Cardiac muscle cell (in vitro differentiated cells and primary cell): ENCODE data around the gene DPH1. TPM values are rescaled to one million over a fixed set of nuclear protein-coding genes. Genes with fewer than 3 reads are reported as not detected.
A peak's percentile ranks its signal among the peaks of the same experiment; 100 is the strongest.

ENCODE experiments used
- DNase-seq, 2 donors: peaks; one replicate each; pipeline versions ENCODE4 v3.0.0 to v3.0.0-alpha.2; 2010 to 2017; ENCODE audit warnings: low read depth in 1 of 2, low spot score in 1 of 2
- H3K27ac ChIP-seq: fragments of 200-600 bp; sonication (generic); 2 replicates; pipeline ENCODE4 v1.5.1; 2016
- H3K27me3 ChIP-seq: fragments of 200-600 bp; sonication (generic); 2 replicates; pipeline ENCODE4 v1.6.0; 2016; ENCODE audit warnings: control low read depth
- H3K36me3 ChIP-seq: fragments of 200-600 bp; sonication (generic); 2 replicates; pipeline ENCODE4 v1.5.1; 2016; ENCODE audit warnings: control low read depth
- H3K4me1 ChIP-seq: fragments of 200-600 bp; sonication (generic); 2 replicates; pipeline ENCODE4 v1.8.1; 2017; ENCODE audit warnings: low read depth, mild to moderate bottlenecking, mixed run types
- H3K4me3 ChIP-seq: fragments of 200-600 bp; sonication (generic); 2 replicates; pipeline ENCODE4 v1.5.1; 2016; ENCODE audit warnings: mild to moderate bottlenecking
- H3K9me3 ChIP-seq: fragments of 200-600 bp; sonication (generic); 2 replicates; pipeline ENCODE4 v1.5.1; 2017; ENCODE audit warnings: low read depth, mild to moderate bottlenecking, control low read depth
- polyA plus RNA-seq: library from polyadenylated mRNA; unstranded; fragments of >200 nt; fragmentation: Nextera tagmentation; extraction: Ambion mirVana; gene quantifications from 2 replicates; pipeline ENCODE4 v1.2.1, GENCODE V29; 2016
- total RNA-seq: library from RNA; depleted of rRNA; stranded (reverse); fragments of >200 nt; gene quantifications from 2 replicates; pipeline ENCODE4 v1.2.3, GENCODE V29; 2016
- TF ChIP-seq, protein P1 (sequence below): IDR thresholded peaks from 2 replicates; pipeline ENCODE4 v1.5.1; 2012; ENCODE audit warnings: low read depth, mild to moderate bottlenecking, low read length

The DPH1 gene
- total and polyA plus RNA-seq, 2 experiments from 2014 or later: 59.5 to 88.6 TPM

DNA sequence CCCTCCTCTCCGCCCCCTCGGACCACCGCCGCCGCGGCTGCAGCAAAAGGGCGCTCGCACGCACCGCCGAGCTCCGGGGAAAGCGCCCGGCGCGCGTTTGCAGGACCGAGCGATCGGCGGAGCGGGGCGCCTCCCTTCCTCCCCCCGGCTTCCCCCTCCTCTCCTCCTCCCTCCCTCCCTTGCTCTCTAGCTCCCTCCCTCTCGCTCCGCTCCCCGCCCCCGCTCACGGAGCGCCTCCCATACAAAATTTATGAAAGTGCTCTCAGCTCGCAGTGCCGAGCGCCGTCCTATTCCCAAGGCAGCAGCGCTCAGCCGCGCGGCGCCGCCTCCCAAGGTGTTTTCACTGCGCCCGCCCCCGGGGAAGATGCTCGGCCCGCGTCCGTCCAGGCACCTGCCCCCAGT lies 4.7 kb upstream of the DPH1 start, which contains the start of gene RTN4RL1:
Gene RTN4RL1 (minus strand): TSS at position 115 of the 402 bp plus-strand sequence. CDS start 469 bp downstream, outside the sequence.
- Histone ChIP-seq H3K36me3 (no peaks in the 10 kb centered on the region), H3K4me1 (peaks cover 6% of the 10 kb centered on the region), H3K4me3 (peak within 1 kb of the TSS; percentile 81), H3K27ac (peak within 1 kb of the TSS; percentile 48), H3K27me3 (peaks cover 10% of the 10 kb centered on the region), H3K9me3 (no peaks in the 10 kb centered on the region)
- DNase-seq: peak; percentile 63 to 92
- TF ChIP-seq, protein P1, sequence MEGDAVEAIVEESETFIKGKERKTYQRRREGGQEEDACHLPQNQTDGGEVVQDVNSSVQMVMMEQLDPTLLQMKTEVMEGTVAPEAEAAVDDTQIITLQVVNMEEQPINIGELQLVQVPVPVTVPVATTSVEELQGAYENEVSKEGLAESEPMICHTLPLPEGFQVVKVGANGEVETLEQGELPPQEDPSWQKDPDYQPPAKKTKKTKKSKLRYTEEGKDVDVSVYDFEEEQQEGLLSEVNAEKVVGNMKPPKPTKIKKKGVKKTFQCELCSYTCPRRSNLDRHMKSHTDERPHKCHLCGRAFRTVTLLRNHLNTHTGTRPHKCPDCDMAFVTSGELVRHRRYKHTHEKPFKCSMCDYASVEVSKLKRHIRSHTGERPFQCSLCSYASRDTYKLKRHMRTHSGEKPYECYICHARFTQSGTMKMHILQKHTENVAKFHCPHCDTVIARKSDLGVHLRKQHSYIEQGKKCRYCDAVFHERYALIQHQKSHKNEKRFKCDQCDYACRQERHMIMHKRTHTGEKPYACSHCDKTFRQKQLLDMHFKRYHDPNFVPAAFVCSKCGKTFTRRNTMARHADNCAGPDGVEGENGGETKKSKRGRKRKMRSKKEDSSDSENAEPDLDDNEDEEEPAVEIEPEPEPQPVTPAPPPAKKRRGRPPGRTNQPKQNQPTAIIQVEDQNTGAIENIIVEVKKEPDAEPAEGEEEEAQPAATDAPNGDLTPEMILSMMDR: no peak

DNA sequence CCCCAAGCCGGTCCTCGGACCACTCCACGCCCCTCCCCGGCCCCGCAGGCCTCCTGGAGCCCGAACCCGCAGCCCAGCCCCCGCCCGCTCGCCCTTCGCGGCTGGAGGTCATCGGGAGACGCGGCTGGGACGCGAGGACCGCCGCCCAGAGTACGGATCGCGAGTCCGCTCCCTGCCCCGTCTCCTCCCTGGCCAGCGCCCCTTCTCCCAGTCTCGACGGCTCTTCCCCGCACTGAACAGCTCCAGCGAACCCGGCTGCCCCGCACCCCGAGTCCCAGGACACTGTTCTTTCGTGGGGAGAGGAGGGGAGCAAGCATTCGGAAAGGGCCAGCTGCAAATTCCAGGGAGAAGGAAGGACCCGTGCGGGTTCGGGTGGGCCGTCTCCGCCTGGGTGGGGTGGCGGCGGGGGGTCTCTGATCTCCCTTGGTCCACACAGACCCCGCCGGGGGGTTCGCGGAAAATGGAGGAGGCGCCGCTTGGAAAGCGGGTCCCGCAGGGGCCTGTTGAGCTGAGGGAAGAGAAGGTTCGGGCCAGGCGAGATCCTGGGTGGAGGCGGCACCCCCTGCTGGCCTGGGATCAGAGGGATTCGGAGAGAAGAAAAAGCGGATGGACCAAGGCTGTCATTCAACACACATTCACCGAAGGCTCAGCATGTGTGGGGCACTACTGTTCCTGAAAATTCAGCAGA lies 4.2 kb upstream of the DPH1 start:
- no peaks in the 10 kb centered on the region for H3K9me3 ChIP-seq
- H3K4me1 ChIP-seq: peaks cover 6% of the 10 kb centered on the region
- H3K27me3 ChIP-seq: peaks cover 10% of the 10 kb centered on the region
- peak overlapping the region; percentile 48 for H3K27ac ChIP-seq
- DNase-seq: peak; percentile 75 to 89
- no peaks in the 10 kb centered on the region for H3K36me3 ChIP-seq
- TF ChIP-seq, protein P1: peak; percentile 74
- H3K4me3 ChIP-seq: peak overlapping the region; percentile 81

DNA sequence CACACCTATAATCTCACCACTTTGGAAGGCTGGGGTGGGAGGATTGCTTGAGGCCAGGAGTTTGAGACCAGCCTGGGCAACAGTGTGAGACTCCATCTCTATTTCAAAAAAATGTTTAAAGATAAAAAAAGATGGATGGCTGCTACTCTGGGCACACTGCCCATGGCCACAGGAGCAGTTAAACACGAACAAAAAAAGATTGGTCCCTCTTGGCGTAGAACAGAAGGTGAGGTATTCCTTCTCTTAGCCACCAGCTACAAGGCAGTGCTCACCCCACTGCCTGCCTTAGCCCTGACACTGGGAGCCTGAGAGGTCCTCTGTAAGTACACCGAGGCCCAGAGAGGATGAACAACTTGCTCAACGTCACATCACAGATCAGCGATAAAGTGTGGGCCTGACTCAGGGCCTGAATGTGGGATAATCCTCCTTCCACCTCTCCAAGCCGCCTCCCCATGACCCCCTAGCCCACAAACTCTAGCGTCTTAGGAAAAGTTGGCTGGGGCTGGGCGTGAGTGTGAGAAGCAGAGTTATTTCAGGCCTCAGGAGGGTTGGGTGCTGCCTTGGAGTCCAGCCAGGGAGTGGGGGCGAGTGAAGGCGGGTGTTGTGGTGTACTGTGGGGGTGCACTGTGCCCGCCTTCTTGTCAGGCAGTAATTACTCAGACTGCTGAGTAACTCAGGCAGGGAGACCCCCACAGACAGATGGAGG lies 2.3 kb upstream of the DPH1 start:
- peaks cover 8% of the 10 kb centered on the region for H3K27me3 ChIP-seq
- peaks cover 11% of the 10 kb centered on the region for H3K4me1 ChIP-seq

DNA sequence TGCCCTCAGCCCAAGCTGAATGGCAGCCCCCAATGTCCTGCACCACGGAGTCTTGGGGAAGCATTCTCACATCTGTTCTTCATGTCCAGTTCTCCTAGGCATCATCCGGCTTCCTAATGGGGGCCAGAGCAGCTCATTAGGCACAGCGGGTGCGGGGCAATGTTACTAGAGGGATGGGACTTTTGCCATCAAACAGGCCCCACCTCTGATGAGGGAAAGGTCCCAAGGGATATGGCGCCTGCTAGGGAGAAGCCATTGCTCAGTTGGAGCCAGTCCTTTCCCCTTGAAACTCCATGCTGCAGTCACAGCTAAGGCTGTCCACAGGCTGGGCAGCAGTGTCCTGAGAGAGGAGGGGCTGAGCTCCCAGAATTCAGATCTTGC lies 1.7 kb upstream of the DPH1 start:
- Histone ChIP-seq H3K9me3 (no peaks in the 10 kb centered on the region), H3K36me3 (no peaks in the 10 kb centered on the region), H3K27me3 (peaks cover 6% of the 10 kb centered on the region), H3K4me3 (no peak overlapping the region), H3K27ac (no peak overlapping the region), H3K4me1 (peaks cover 6% of the 10 kb centered on the region)
- TF ChIP-seq, protein P1: no peak
- no peak for DNase-seq

More for the DNA sequence above, 2.3 kb upstream of the DPH1 start:
- no peaks in the 10 kb centered on the region for H3K36me3 ChIP-seq
- peak in 1 of 2 donors; percentile 53 for DNase-seq
- no peaks in the 10 kb centered on the region for H3K9me3 ChIP-seq
- TF ChIP-seq, protein P1: no peak
- H3K27ac ChIP-seq: no peak overlapping the region
- H3K4me3 ChIP-seq: no peak overlapping the region

DNA sequence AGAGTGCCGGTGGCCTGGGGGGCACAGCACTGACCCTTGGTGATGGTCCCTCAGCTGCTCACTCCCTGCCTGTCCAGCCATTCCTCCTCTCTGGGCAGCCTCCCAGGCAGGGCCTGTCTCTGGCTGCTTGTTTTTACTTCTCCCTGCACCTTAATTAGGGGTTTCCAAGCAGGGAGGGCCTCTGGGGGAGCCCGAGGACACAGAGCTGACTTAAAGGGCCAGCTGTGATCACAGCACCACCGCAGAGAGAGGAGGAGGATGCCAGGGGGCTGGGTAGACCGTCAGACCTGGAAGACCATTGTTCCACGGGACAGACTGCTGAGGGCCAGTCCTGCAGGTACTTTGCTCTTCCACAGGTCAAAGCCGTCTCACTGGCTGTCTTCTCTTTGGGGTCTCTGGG lies 1.2 kb upstream of the DPH1 start:
- TF ChIP-seq, protein P1: no peak
- no peaks in the 10 kb centered on the region for H3K36me3 ChIP-seq
- no peak overlapping the region for H3K27ac ChIP-seq
- no peak overlapping the region for H3K4me3 ChIP-seq
- DNase-seq: no peak
- H3K9me3 ChIP-seq: no peaks in the 10 kb centered on the region
- H3K27me3 ChIP-seq: peaks cover 6% of the 10 kb centered on the region
- peaks cover 5% of the 10 kb centered on the region for H3K4me1 ChIP-seq
